Effector CD8-positive, alpha-beta T cell (primary cell): ENCODE data around the gene COL5A1.

ENCODE experiments used
- DNase-seq: peaks from one replicate; lab custom pipeline; 2025; lab: John Stamatoyannopoulos, UW

Gene COL5A1

GRCh38 chr9:134879664-134880483, 238.3 kb downstream of the COL5A1 start:
- no peak for DNase-seq

- DNase-seq: no peak
Measured at GRCh38 chr9:134880484-134881312, 239.1 kb downstream of the COL5A1 start, which contains the start of gene FCN2. FCN2 (plus strand) TSS chr9:134880810; CDS start chr9:134880822, 12 bp downstream.

- no peak for DNase-seq
Measured at GRCh38 chr9:134881313-134881670, 239.7 kb downstream of the COL5A1 start.

- no peak for DNase-seq
Measured at GRCh38 chr9:134882204-134882785, 240.7 kb downstream of the COL5A1 start.

- no peak for DNase-seq
Measured at GRCh38 chr9:134883040-134883782, 241.6 kb downstream of the COL5A1 start.

GRCh38 chr9:134884492-134884891, 242.9 kb downstream of the COL5A1 start:
- no peak for DNase-seq

- DNase-seq: no peak
Measured at GRCh38 chr9:134885001-134885678, 243.5 kb downstream of the COL5A1 start.

GRCh38 chr9:134885679-134886412, 244.2 kb downstream of the COL5A1 start:
- DNase-seq: no peak

- DNase-seq: no peak
Measured at GRCh38 chr9:134886413-134886913, 244.9 kb downstream of the COL5A1 start.

- DNase-seq: no peak
Measured at GRCh38 chr9:134887219-134887618, 245.6 kb downstream of the COL5A1 start.

GRCh38 chr9:134887686-134888602, 246.3 kb downstream of the COL5A1 start:
- DNase-seq: no peak

GRCh38 chr9:134888603-134889190, 247.1 kb downstream of the COL5A1 start:
- DNase-seq: no peak

GRCh38 chr9:134889386-134890154, 248.0 kb downstream of the COL5A1 start:
- DNase-seq: no peak

GRCh38 chr9:134890155-134890495, 248.5 kb downstream of the COL5A1 start:
- DNase-seq: no peak

GRCh38 chr9:134891053-134891452, 249.4 kb downstream of the COL5A1 start:
- no peak for DNase-seq

- no peak for DNase-seq
Measured at GRCh38 chr9:134891713-134892112, 250.1 kb downstream of the COL5A1 start.

GRCh38 chr9:134892221-134892620, 250.6 kb downstream of the COL5A1 start:
- no peak for DNase-seq

GRCh38 chr9:134892820-134893420, 251.3 kb downstream of the COL5A1 start:
- no peak for DNase-seq
